MM.1S (cell line): ENCODE measurements around the gene COL7A1.

Source experiments
- DNase-seq: peaks from one replicate; pipeline ENCODE4 v3.0.0-alpha.2; 2015
- H2AFZ ChIP-seq: fragments of 300-600 bp; sonication (generic); 2 replicates; pipeline ENCODE4 v1.6.0; 2016; ENCODE audit warnings: antibody characterized with exemption, low read length
- H3F3A ChIP-seq: fragments of 300-600 bp; sonication (generic); 2 replicates; pipeline ENCODE4 v1.6.1; 2016; ENCODE audit warnings: mild to moderate bottlenecking, antibody characterized with exemption, low read length, moderate library complexity, mixed read lengths; ENCODE audit not compliant: insufficient read depth
- H3K27ac ChIP-seq: fragments of 300-600 bp; sonication (generic); 2 replicates; pipeline ENCODE4 v1.5.1; 2016; ENCODE audit warnings: mild to moderate bottlenecking, low read length
- H3K27me3 ChIP-seq: fragments of 300-600 bp; sonication (generic); replicated peaks from 2 replicates; pipeline ENCODE4 v1.6.0; 2016; ENCODE audit warnings: low read length; ENCODE audit not compliant: insufficient read depth
- H3K36me3 ChIP-seq: fragments of 300-600 bp; sonication (generic); replicated peaks from 2 replicates; pipeline ENCODE4 v1.6.1; 2016; ENCODE audit warnings: mild to moderate bottlenecking, low read length, mixed read lengths; ENCODE audit not compliant: insufficient read depth
- H3K4me1 ChIP-seq: fragments of 300-600 bp; sonication (generic); 2 replicates; pipeline ENCODE4 v1.6.1; 2016; ENCODE audit warnings: low read length, mixed read lengths
- H3K4me2 ChIP-seq: fragments of 300-600 bp; sonication (generic); 2 replicates; pipeline ENCODE4 v1.6.0; 2016; ENCODE audit warnings: low read depth, low read length
- H3K4me3 ChIP-seq: fragments of 300-600 bp; sonication (generic); 2 replicates; pipeline ENCODE4 v1.5.1; 2016; ENCODE audit warnings: low read length, mixed read lengths
- H3K79me2 ChIP-seq: fragments of 300-600 bp; sonication (generic); 2 replicates; pipeline ENCODE4 v1.6.1; 2016; ENCODE audit warnings: mixed run types, low read length, mixed read lengths
- H3K9ac ChIP-seq: fragments of 300-600 bp; sonication (generic); 2 replicates; pipeline ENCODE4 v1.6.1; 2016; ENCODE audit warnings: low read length, mixed read lengths
- H3K9me2 ChIP-seq: fragments of 300-600 bp; sonication (generic); replicated peaks from 2 replicates; pipeline ENCODE4 v1.6.1; 2016; ENCODE audit warnings: mild to moderate bottlenecking, low read length, mixed read lengths; ENCODE audit not compliant: insufficient read depth
- H3K9me3 ChIP-seq: fragments of 300-600 bp; sonication (generic); replicated peaks from 2 replicates; pipeline ENCODE4 v1.6.1; 2016; ENCODE audit warnings: mild to moderate bottlenecking, low read length, mixed read lengths; ENCODE audit not compliant: insufficient read depth
- H4K20me1 ChIP-seq: fragments of 300-600 bp; sonication (generic); 2 replicates; pipeline ENCODE4 v1.6.1; 2016; ENCODE audit warnings: mild to moderate bottlenecking, low read length, moderate library complexity, mixed read lengths; ENCODE audit not compliant: insufficient read depth
- CTCF ChIP-seq: fragments of 300-600 bp; sonication (generic); IDR thresholded peaks from 2 replicates; pipeline ENCODE4 v1.5.1; 2016; ENCODE audit warnings: antibody characterized with exemption, low read length, mixed read lengths
- EZH2 ChIP-seq: fragments of 300-600 bp; sonication (generic); optimal IDR thresholded peaks from 2 replicates; pipeline ENCODE3; 2017; ENCODE audit warnings: low read depth, mild to moderate bottlenecking, antibody characterized with exemption, low read length, mixed read lengths
- EZH2phosphoT487 ChIP-seq: fragments of 300-600 bp; sonication (generic); IDR thresholded peaks from 2 replicates; pipeline ENCODE4 v1.6.1; 2018; ENCODE audit warnings: antibody characterized with exemption, low read length

Gene COL7A1

GRCh38 chr3:48581621-48582481 is 13.3 kb downstream of the COL7A1 start:
- H3K27me3 ChIP-seq, result peaks cover 77% of the 10 kb centered on the region
- H3K79me2 ChIP-seq, result no peaks in the 10 kb centered on the region
- H3K9me3 ChIP-seq, result no peaks in the 10 kb centered on the region
- no peak overlapping the region for H3K27ac ChIP-seq
- no peak for TF ChIP-seq EZH2
- TF ChIP-seq EZH2phosphoT487, result no peak
- TF ChIP-seq CTCF, result no peak
- no peaks in the 10 kb centered on the region for H3F3A ChIP-seq
- no peaks in the 10 kb centered on the region for H3K4me1 ChIP-seq
- no peak overlapping the region for H3K9ac ChIP-seq
- no peak overlapping the region for H3K4me3 ChIP-seq
- DNase-seq, result no peak
- no peaks in the 10 kb centered on the region for H4K20me1 ChIP-seq
- no peak overlapping the region for H2AFZ ChIP-seq
- H3K4me2 ChIP-seq, result no peak overlapping the region
- no peaks in the 10 kb centered on the region for H3K9me2 ChIP-seq
- no peaks in the 10 kb centered on the region for H3K36me3 ChIP-seq

DNA sequence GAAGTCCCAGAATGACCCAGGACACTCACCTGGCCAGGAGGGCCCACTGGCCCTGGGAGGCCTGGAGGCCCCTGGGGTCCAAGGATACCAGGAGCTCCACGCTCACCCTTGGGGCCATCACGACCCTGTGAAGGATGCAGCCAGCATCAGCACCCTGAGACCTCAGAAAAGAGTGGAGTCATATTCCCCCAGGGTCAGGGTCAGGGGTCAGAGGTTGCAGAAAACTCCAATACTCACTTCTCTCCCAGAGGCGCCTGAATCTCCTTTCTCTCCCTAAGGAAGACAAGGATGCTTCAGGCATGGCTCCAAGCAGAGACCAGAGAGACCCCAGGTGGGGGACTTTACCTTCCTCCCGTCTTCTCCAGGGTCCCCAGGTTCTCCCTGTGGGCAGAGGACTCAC is 18.5 kb downstream of the COL7A1 start:
- Histone ChIP-seq H3K4me1 (no peaks in the 10 kb centered on the region), H3K4me2 (no peak overlapping the region), H4K20me1 (no peaks in the 10 kb centered on the region), H3K27me3 (peaks cover 32% of the 10 kb centered on the region), H3F3A (no peaks in the 10 kb centered on the region), H3K9me2 (no peaks in the 10 kb centered on the region), H3K9ac (no peak overlapping the region), H3K4me3 (no peak overlapping the region), H3K27ac (no peak overlapping the region), H3K36me3 (no peaks in the 10 kb centered on the region), H3K9me3 (no peaks in the 10 kb centered on the region), H3K79me2 (no peaks in the 10 kb centered on the region), H2AFZ (no peak overlapping the region)
- no peak for DNase-seq
- no peak for TF ChIP-seq EZH2
- TF ChIP-seq EZH2phosphoT487, result no peak
- no peak for TF ChIP-seq CTCF

DNA sequence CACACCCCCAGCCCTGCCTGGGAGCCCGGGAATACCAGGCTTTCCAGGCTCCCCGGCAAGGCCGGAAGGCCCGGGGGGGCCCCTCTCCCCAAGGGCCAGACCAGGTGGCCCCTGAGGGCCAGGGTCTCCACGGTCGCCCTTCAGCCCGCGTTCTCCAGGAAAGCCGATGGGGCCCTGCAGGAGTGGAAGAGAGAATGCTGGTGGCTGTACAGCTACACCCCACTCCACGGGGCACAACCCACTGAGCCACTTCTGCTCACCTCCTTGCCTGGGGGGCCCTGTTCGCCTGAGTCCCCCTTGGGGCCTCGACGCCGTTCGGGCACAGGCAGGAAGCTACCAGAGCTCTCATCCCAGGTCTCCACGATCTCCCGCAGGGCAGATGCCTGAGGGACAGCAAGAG is 19.8 kb downstream of the COL7A1 start:
- DNase-seq, result no peak
- H3K27me3 ChIP-seq, result peaks cover 29% of the 10 kb centered on the region
- no peak overlapping the region for H3K9ac ChIP-seq
- no peaks in the 10 kb centered on the region for H3F3A ChIP-seq
- no peaks in the 10 kb centered on the region for H3K4me1 ChIP-seq
- no peaks in the 10 kb centered on the region for H4K20me1 ChIP-seq
- H3K4me2 ChIP-seq, result no peak overlapping the region
- no peak overlapping the region for H3K27ac ChIP-seq
- H3K4me3 ChIP-seq, result no peak overlapping the region
- H2AFZ ChIP-seq, result no peak overlapping the region
- no peaks in the 10 kb centered on the region for H3K79me2 ChIP-seq
- H3K36me3 ChIP-seq, result no peaks in the 10 kb centered on the region
- H3K9me2 ChIP-seq, result no peaks in the 10 kb centered on the region
- TF ChIP-seq CTCF (no peak), EZH2 (no peak), EZH2phosphoT487 (no peak)
- no peaks in the 10 kb centered on the region for H3K9me3 ChIP-seq
